H1 (cell line): ENCODE results near the gene ITGA6. TPM values are rescaled to one million over a fixed set of nuclear protein-coding genes. Genes with fewer than 3 reads are reported as not detected.

ENCODE experiments used
- polyA plus RNA-seq, 7 experiments: library from polyadenylated mRNA; depleted of rRNA in 3 of 7; stranded (reverse) in 5 of 7; unstranded in 2 of 7; fragments of >200 nt in 5 of 7; fragments of 200-250 nt in 2 of 7; gene quantifications; 1 replicate in 5 of 7; 2 replicates in 1 of 7; 4 replicates in 1 of 7; pipeline versions ENCODE4 v1.2.1 to v1.2.3, GENCODE V29; 2011 to 2013; ENCODE audit warnings: missing spikeins in 2 of 7, mixed read lengths in 2 of 7
- total RNA-seq: library from RNA; stranded (reverse); fragmentation: NEBNext Ultra II Directional; extraction: Animal tissue kit (Norgen Biotek cat#: 25700); gene quantifications from 2 replicates; pipeline ENCODE4 v1.2.1, GENCODE V29; 2021

The ITGA6 gene
- total and polyA plus RNA-seq, 2 of the 8 experiments (the other 6 are each of a cell fraction or from before 2014, with no cell fraction given): 26.9 to 118 TPM

Other genes with a start within 250 kb of the ITGA6 start
- 18.2 and 18.7 TPM in 2 replicates for gene PDK1, start 128.5 kb downstream of the ITGA6 start, total RNA-seq
- gene PDK1, start 128.5 kb downstream of the ITGA6 start, polyA plus RNA-seq (2011; rRNA removed): 10.7 and 21.9 TPM in 2 replicates